CD14-positive monocyte (primary cell): ENCODE data around the gene ID1. TPM values are rescaled to one million over a fixed set of nuclear protein-coding genes. Genes with fewer than 3 reads are reported as not detected.

Experiments
- DNase-seq, 3 donors: peaks; one replicate each; pipeline ENCODE4 v3.0.0-alpha.2; 2011 to 2022
- H2AFZ ChIP-seq: 2 replicates; pipeline ENCODE4 v1.6.0; 2012; ENCODE audit warnings: mild to moderate bottlenecking, low read depth, low read length, inconsistent platforms; ENCODE audit not compliant: insufficient read depth, poor library complexity, severe bottlenecking
- H3K27ac ChIP-seq, 2 donors: 1 replicate in 1 of 2; 2 replicates in 1 of 2; pipeline ENCODE4 v1.5.1; 2012 to 2013; ENCODE audit warnings: low read length in 2 of 2, control low read depth in 1 of 2, inconsistent platforms in 1 of 2, low read depth in 1 of 2, mild to moderate bottlenecking in 1 of 2
- H3K27me3 ChIP-seq, 2 donors: one replicate each; pipeline versions ENCODE4 v1.6.0 to v1.6.1; 2011 to 2013; ENCODE audit warnings: low read length in 2 of 2; ENCODE audit not compliant: control insufficient read depth in 2 of 2, insufficient read depth in 2 of 2
- H3K36me3 ChIP-seq, 2 donors: replicated peaks in 1 of 2; 1 replicate in 1 of 2; 2 replicates in 1 of 2; pipeline versions ENCODE4 v1.5.1 to v1.6.1; 2012 to 2013; ENCODE audit warnings: low read length in 2 of 2, control low read depth in 1 of 2, inconsistent platforms in 1 of 2, mild to moderate bottlenecking in 1 of 2; ENCODE audit not compliant: insufficient read depth in 2 of 2, control insufficient read depth in 1 of 2
- H3K4me1 ChIP-seq, 2 donors: 1 replicate in 1 of 2; 2 replicates in 1 of 2; pipeline versions ENCODE4 v1.5.1 to v1.6.1; 2012 to 2013; ENCODE audit warnings: low read length in 2 of 2, control low read depth in 1 of 2, inconsistent platforms in 1 of 2, mild to moderate bottlenecking in 1 of 2, moderate library complexity in 1 of 2; ENCODE audit not compliant: insufficient read depth in 2 of 2, control insufficient read depth in 1 of 2
- H3K4me2 ChIP-seq: replicated peaks from 2 replicates; pipeline ENCODE3; 2012; ENCODE audit warnings: low read length, moderate library complexity, mild to moderate bottlenecking; ENCODE audit not compliant: poor library complexity, severe bottlenecking; ENCODE audit errors: extremely low read depth
- H3K4me3 ChIP-seq, 3 experiments: fragments of 200-600 bp in 1 of 3; sonication (generic) in 1 of 3; replicated peaks in 1 of 3; 1 replicate in 2 of 3; 2 replicates in 1 of 3; pipeline ENCODE4 v1.5.1; 2011 to 2013; ENCODE audit warnings: low read length in 3 of 3, mild to moderate bottlenecking in 3 of 3, control low read depth in 2 of 3, low read depth in 2 of 3, inconsistent platforms in 1 of 3, moderate library complexity in 1 of 3
- H3K79me2 ChIP-seq: 2 replicates; pipeline ENCODE4 v1.6.0; 2012; ENCODE audit warnings: mild to moderate bottlenecking, control low read depth, inconsistent platforms, low read length, moderate library complexity; ENCODE audit not compliant: insufficient read depth
- H3K9ac ChIP-seq: 2 replicates; pipeline ENCODE4 v1.6.0; 2017; ENCODE audit warnings: low read length, mild to moderate bottlenecking; ENCODE audit not compliant: insufficient read depth, poor library complexity, severe bottlenecking
- H3K9me3 ChIP-seq, 2 donors: replicated peaks in 1 of 2; 1 replicate in 1 of 2; 2 replicates in 1 of 2; pipeline versions ENCODE4 v1.5.1 to v1.6.1; 2012 to 2013; ENCODE audit warnings: low read length in 2 of 2, control low read depth in 1 of 2; ENCODE audit not compliant: control insufficient read depth in 1 of 2, insufficient read depth in 1 of 2
- H4K20me1 ChIP-seq: 2 replicates; pipeline ENCODE4 v1.6.0; 2012; ENCODE audit warnings: mild to moderate bottlenecking, low read length, control low read depth, moderate library complexity; ENCODE audit not compliant: insufficient read depth
- H3K27ac Mint-ChIP-seq, 7 donors: one replicate each; pipeline ENCODE4 v1.8.0; 2020; ENCODE audit warnings: mild to moderate bottlenecking in 7 of 7, mixed read lengths in 7 of 7, moderate library complexity in 6 of 7, inconsistent platforms in 2 of 7
- H3K27me3 Mint-ChIP-seq, 3 donors: one replicate each; pipeline ENCODE4 v1.8.0; 2021 to 2022; ENCODE audit warnings: low read depth in 3 of 3, mild to moderate bottlenecking in 3 of 3, mixed read lengths in 3 of 3, moderate library complexity in 3 of 3, inconsistent platforms in 1 of 3
- H3K36me3 Mint-ChIP-seq, 2 donors: one replicate each; pipeline ENCODE4 v1.8.0; 2020; ENCODE audit warnings: mixed read lengths in 2 of 2, inconsistent platforms in 1 of 2, mild to moderate bottlenecking in 1 of 2
- H3K4me1 Mint-ChIP-seq: one replicate; pipeline ENCODE4 v1.8.0; 2020; ENCODE audit warnings: mild to moderate bottlenecking, mixed read lengths
- H3K4me3 Mint-ChIP-seq, 2 donors: one replicate each; pipeline ENCODE4 v1.8.0; 2020; ENCODE audit warnings: mild to moderate bottlenecking in 2 of 2, mixed read lengths in 2 of 2, moderate library complexity in 1 of 2
- H3K9me3 Mint-ChIP-seq, 7 donors: one replicate each; pipeline ENCODE4 v1.8.0; 2020 to 2022; ENCODE audit warnings: mixed read lengths in 7 of 7, mild to moderate bottlenecking in 6 of 7, moderate library complexity in 6 of 7, inconsistent platforms in 2 of 7
- CTCF ChIP-seq: fragments of 200-600 bp; IDR thresholded peaks from one replicate; pipeline ENCODE4 v1.8.0; 2022; ENCODE audit warnings: antibody characterized with exemption, mild to moderate bottlenecking
- WGBS: methylation state at CpG from one replicate; pipeline ENCODE4 v1.1.5; 2013; ENCODE audit warnings: missing lambda C conversion rate; ENCODE audit not compliant: insufficient coverage; 5-methylcytosine and 5-hydroxymethylcytosine counted together
- intact Hi-C, 2 donors: fragments of 100-400 bp; cut with micrococcal nuclease; formaldehyde crosslinking; loops; one replicate each; pipeline versions ENCODE4 v1.15.0 to v1.15.1; 2023
- polyA plus RNA-seq, 3 donors: library from polyadenylated mRNA; depleted of rRNA in 1 of 3; unstranded in 2 of 3; stranded (reverse) in 1 of 3; fragments of 300-500 nt in 2 of 3; fragments of >200 nt in 1 of 3; fragmentation: Illumina TruSeq in 2 of 3; gene quantifications; 1 replicate in 2 of 3; 2 replicates in 1 of 3; pipeline ENCODE4 v1.2.3, GENCODE V29; 2012 to 2021
- small RNA-seq: library from RNA; depleted of rRNA; stranded (forward); fragments of <200 nt; gene quantifications from one replicate; pipeline ENCODE3, GENCODE V24; 2012; ENCODE audit warnings: low read depth; ENCODE audit not compliant: insufficient read length

Gene ID1
- polyA plus RNA-seq, 3 donors, result 3.9 to 129 (median 12.5) TPM

- no peak overlapping the region for H3K27ac ChIP-seq
- 79% methylated on average over 2 of the region's 5 CpGs for WGBS
- no peak overlapping the region for H3K4me3 ChIP-seq
- no peak overlapping the region for H3K9ac ChIP-seq
- no peaks in the 10 kb centered on the region for H3K9me3 ChIP-seq
- H3K27me3 Mint-ChIP-seq, result peaks cover 4 to 7% (median 6%) of the 10 kb centered on the region in 3 donors
- no peak overlapping the region for H3K4me2 ChIP-seq
- no peak overlapping the region for H2AFZ ChIP-seq
- H3K4me3 Mint-ChIP-seq, result no peak overlapping the region
- no peaks in the 10 kb centered on the region for H3K79me2 ChIP-seq
- H3K27me3 ChIP-seq, result no peaks in the 10 kb centered on the region
- H3K4me1 Mint-ChIP-seq, result peaks cover 2% of the 10 kb centered on the region
- no peak for DNase-seq
- H4K20me1 ChIP-seq, result no peaks in the 10 kb centered on the region
- no peaks in the 10 kb centered on the region for H3K36me3 ChIP-seq
- no peaks in the 10 kb centered on the region for H3K9me3 Mint-ChIP-seq
- no peaks in the 10 kb centered on the region for H3K4me1 ChIP-seq
- no peak for TF ChIP-seq CTCF
- H3K36me3 Mint-ChIP-seq, result no peaks in the 10 kb centered on the region
- H3K27ac Mint-ChIP-seq, result no peak overlapping the region
- intact Hi-C loops, result no loop called here
These were observed 49.4 kb downstream of the ID1 start for GRCh38 chr20:31654534-31654933.

Small RNA genes lying within 50 kb of the gene (small RNA-seq; reads per million reads assigned to genes)
- gene MIR3193, result not detected

Other genes with a start within 250 kb of the ID1 start
- gene DEFB118, start 236.7 kb upstream of the ID1 start, polyA plus RNA-seq, result not detected
- not detected for gene DEFB119, start 214.7 kb upstream of the ID1 start, polyA plus RNA-seq
- gene DEFB121, start 199.1 kb upstream of the ID1 start, polyA plus RNA-seq, result not detected
- gene DEFB123, start 164.7 kb upstream of the ID1 start, polyA plus RNA-seq, result not detected
- not detected for gene DEFB124, start 130.2 kb upstream of the ID1 start, polyA plus RNA-seq
- gene REM1, start 130.0 kb upstream of the ID1 start, polyA plus RNA-seq, result not detected
- gene HM13, start 90.8 kb upstream of the ID1 start, polyA plus RNA-seq, result 100 to 1,000 TPM; 199 to 329 (median 320) TPM
- gene COX4I2, start 32.6 kb downstream of the ID1 start, polyA plus RNA-seq, result not detected
- 10 to 100 TPM; 12.4 to 16.8 (median 14.3) TPM for gene BCL2L1, start 117.6 kb downstream of the ID1 start, polyA plus RNA-seq
- under 1 TPM in 1 of 3 donors, not detected in 2; 0.06 TPM for gene TPX2, start 134.0 kb downstream of the ID1 start, polyA plus RNA-seq
- not detected for gene MYLK2, start 214.1 kb downstream of the ID1 start, polyA plus RNA-seq
- not detected for gene FOXS1, start 240.3 kb downstream of the ID1 start, polyA plus RNA-seq